Activated CD8-positive, alpha-beta T cell treated with anti-CD3 and anti-CD28 coated beads, Interleukin-2, amount 10 ng/mL, durations not matched to agents 7 days and 5 days (primary cell): Measurements from ENCODE around the gene SLC35A5. TPM values are rescaled to one million over a fixed set of nuclear protein-coding genes. Genes with fewer than 3 reads are reported as not detected.

Source experiments
- ATAC-seq: fragments of 150-1000 bp; cut with Tn5 transposase; one replicate; pipeline ENCODE4 v1.10.0; 2021; ENCODE audit warnings: moderate library complexity
- CTCF ChIA-PET: fragments of 350-600 bp; sonication (Branson Sonifier 250); formaldehyde crosslinking; loops from one replicate; lab custom pipeline; 2021; ENCODE audit warnings: antibody characterized with exemption; lab: Charles Lee
- POLR2A ChIA-PET: fragments of 350-600 bp; sonication (Branson Sonifier 250); formaldehyde crosslinking; loops from one replicate; lab custom pipeline; 2021; ENCODE audit warnings: antibody characterized with exemption; lab: Charles Lee
- DNase-seq: peaks from one replicate; pipeline ENCODE4 v3.0.0-alpha.2; 2020
- H3K27ac Mint-ChIP-seq: one replicate; pipeline ENCODE4 v1.8.0; 2021; ENCODE audit warnings: mild to moderate bottlenecking, mixed read lengths
- H3K27me3 Mint-ChIP-seq: one replicate; pipeline ENCODE4 v1.8.0; 2021; ENCODE audit warnings: low read depth, mixed read lengths
- H3K36me3 Mint-ChIP-seq: one replicate; pipeline ENCODE4 v1.8.0; 2021; ENCODE audit warnings: low read depth, mixed read lengths
- H3K4me1 Mint-ChIP-seq: one replicate; pipeline ENCODE4 v1.8.0; 2021; ENCODE audit warnings: low read depth, mixed read lengths
- H3K4me3 Mint-ChIP-seq: one replicate; pipeline ENCODE4 v1.8.0; 2021; ENCODE audit warnings: mild to moderate bottlenecking, mixed read lengths
- H3K9me3 Mint-ChIP-seq: one replicate; pipeline ENCODE4 v1.8.0; 2022; ENCODE audit warnings: mixed read lengths; ENCODE audit not compliant: insufficient read depth
- total RNA-seq, 2 experiments: library from RNA; stranded (reverse); gene quantifications; one replicate each; pipeline ENCODE4 v1.2.3, GENCODE V29; 2021

The SLC35A5 gene
- total RNA-seq, 2 experiments from 2014 or later: 20.5 to 21.0 TPM

- Mint-ChIP-seq H3K27ac (no peak overlapping the region), H3K4me3 (no peak overlapping the region), H3K4me1 (no peaks in the 10 kb centered on the region), H3K36me3 (peaks cover 17% of the 10 kb centered on the region), H3K9me3 (no peaks in the 10 kb centered on the region), H3K27me3 (no peaks in the 10 kb centered on the region)
- DNase-seq (no peak), ATAC-seq (no peak)
- POLR2A ChIA-PET: interaction anchor here (1.8 kb wide), 1 partner anchor 17 kb away, joined by 6 read pairs; the partner anchor contains the start of genes ATG3 and SLC35A5
- CTCF ChIA-PET: interaction anchor here (1.4 to 4.5 kb wide), 3 partner anchors 12 to 400 kb away, joined by 4 to 61 read pairs (median 8); no protein-coding TSS in a partner anchor
Observed at GRCh38 chr3:112579232-112579631, 17.4 kb downstream of the SLC35A5 start.

- no peak for ATAC-seq
- H3K4me3 Mint-ChIP-seq: no peak overlapping the region
- peaks cover 17% of the 10 kb centered on the region for H3K36me3 Mint-ChIP-seq
- H3K9me3 Mint-ChIP-seq: no peaks in the 10 kb centered on the region
- DNase-seq: no peak
- ChIA-PET POLR2A (no interaction called here), CTCF (interaction anchor here (1.4 to 4.5 kb wide), 3 partner anchors 13 to 400 kb away, joined by 4 to 61 read pairs (median 8); no protein-coding TSS in a partner anchor)
- H3K27me3 Mint-ChIP-seq: no peaks in the 10 kb centered on the region
- no peak overlapping the region for H3K27ac Mint-ChIP-seq
- no peaks in the 10 kb centered on the region for H3K4me1 Mint-ChIP-seq
Observed at GRCh38 chr3:112579697-112580096, 17.9 kb downstream of the SLC35A5 start.

- DNase-seq (peak; percentile 63), ATAC-seq (no peak)
- Mint-ChIP-seq H3K36me3 (peaks cover 23% of the 10 kb centered on the region), H3K9me3 (no peaks in the 10 kb centered on the region), H3K27ac (no peak overlapping the region), H3K4me3 (no peak overlapping the region), H3K4me1 (peaks cover under 1% of the 10 kb centered on the region), H3K27me3 (no peaks in the 10 kb centered on the region)
- ChIA-PET CTCF (interaction anchor here (0.7 to 4.5 kb wide), 43 partner anchors 9 to 706 kb away, joined by 3 to 61 read pairs (median 4); partner anchors contain the start of genes ATG3, CD200R1, CD200R1L and GTPBP8), POLR2A (no interaction called here)
Observed at GRCh38 chr3:112582244-112582874, 20.5 kb downstream of the SLC35A5 start.

GRCh38 chr3:112583105-112583504, 21.3 kb downstream of the SLC35A5 start:
- H3K27ac Mint-ChIP-seq: no peak overlapping the region
- no peak for DNase-seq
- H3K4me3 Mint-ChIP-seq: no peak overlapping the region
- no peaks in the 10 kb centered on the region for H3K27me3 Mint-ChIP-seq
- H3K4me1 Mint-ChIP-seq: peaks cover 5% of the 10 kb centered on the region
- CTCF ChIA-PET: interaction anchor here (0.6 to 4.5 kb wide), 29 partner anchors 8 to 705 kb away, joined by 3 to 61 read pairs (median 6); partner anchors contain the start of genes ATG3, CD200R1, GTPBP8 and SLC35A5
- H3K9me3 Mint-ChIP-seq: no peaks in the 10 kb centered on the region
- no peak for ATAC-seq
- POLR2A ChIA-PET: no interaction called here
- H3K36me3 Mint-ChIP-seq: peaks cover 28% of the 10 kb centered on the region

- H3K27ac Mint-ChIP-seq: no peak overlapping the region
- H3K4me1 Mint-ChIP-seq: peaks cover 5% of the 10 kb centered on the region
- peaks cover 30% of the 10 kb centered on the region for H3K36me3 Mint-ChIP-seq
- no peaks in the 10 kb centered on the region for H3K27me3 Mint-ChIP-seq
- DNase-seq (no peak), ATAC-seq (no peak)
- ChIA-PET CTCF (interaction anchor here (1.1 kb wide), 1 partner anchor 9 kb away, joined by 3 read pairs; no protein-coding TSS in a partner anchor), POLR2A (no interaction called here)
- H3K9me3 Mint-ChIP-seq: no peaks in the 10 kb centered on the region
- H3K4me3 Mint-ChIP-seq: no peak overlapping the region
Observed at GRCh38 chr3:112585782-112586181, 23.9 kb downstream of the SLC35A5 start.

- POLR2A ChIA-PET: no interaction called here
- H3K9me3 Mint-ChIP-seq: no peaks in the 10 kb centered on the region
- no peak overlapping the region for H3K27ac Mint-ChIP-seq
- no peaks in the 10 kb centered on the region for H3K27me3 Mint-ChIP-seq
- CTCF ChIA-PET: interaction anchor here (0.9 kb wide), 1 partner anchor 294 kb away, joined by 3 read pairs; no protein-coding TSS in a partner anchor
- ATAC-seq (no peak), DNase-seq (no peak)
- H3K36me3 Mint-ChIP-seq: peaks cover 30% of the 10 kb centered on the region
- peaks cover 7% of the 10 kb centered on the region for H3K4me1 Mint-ChIP-seq
- H3K4me3 Mint-ChIP-seq: no peak overlapping the region
Observed at GRCh38 chr3:112587336-112587735, 25.5 kb downstream of the SLC35A5 start.

- no peaks in the 10 kb centered on the region for H3K27me3 Mint-ChIP-seq
- ATAC-seq (no peak), DNase-seq (no peak)
- peaks cover 13% of the 10 kb centered on the region for H3K36me3 Mint-ChIP-seq
- no peak overlapping the region for H3K27ac Mint-ChIP-seq
- H3K9me3 Mint-ChIP-seq: no peaks in the 10 kb centered on the region
- no peak overlapping the region for H3K4me3 Mint-ChIP-seq
- peaks cover 4% of the 10 kb centered on the region for H3K4me1 Mint-ChIP-seq
- ChIA-PET CTCF (interaction anchor here (4.9 kb wide), 1 partner anchor 11 kb away, joined by 23 read pairs; no protein-coding TSS in a partner anchor), POLR2A (no interaction called here)
Observed at GRCh38 chr3:112593258-112593657, 31.4 kb downstream of the SLC35A5 start.

- ChIA-PET POLR2A (no interaction called here), CTCF (interaction anchor here (1.1 to 4.9 kb wide), 3 partner anchors 8 to 381 kb away, joined by 3 to 23 read pairs (median 3); no protein-coding TSS in a partner anchor)
- H3K9me3 Mint-ChIP-seq: no peaks in the 10 kb centered on the region
- ATAC-seq (no peak), DNase-seq (no peak)
- H3K4me1 Mint-ChIP-seq: peaks cover 4% of the 10 kb centered on the region
- peaks cover 8% of the 10 kb centered on the region for H3K36me3 Mint-ChIP-seq
- no peak overlapping the region for H3K27ac Mint-ChIP-seq
- H3K4me3 Mint-ChIP-seq: no peak overlapping the region
- no peaks in the 10 kb centered on the region for H3K27me3 Mint-ChIP-seq
Observed at GRCh38 chr3:112594856-112595255, 33.0 kb downstream of the SLC35A5 start.

GRCh38 chr3:112597945-112598344, 36.1 kb downstream of the SLC35A5 start:
- ChIA-PET CTCF (interaction anchor here (1.0 to 2.8 kb wide), 2 partner anchors 16 to 45 kb away, joined by 3 to 10 read pairs; no protein-coding TSS in a partner anchor), POLR2A (no interaction called here)
- Mint-ChIP-seq H3K4me1 (peaks cover 9% of the 10 kb centered on the region), H3K27me3 (no peaks in the 10 kb centered on the region), H3K4me3 (no peak overlapping the region), H3K27ac (no peak overlapping the region), H3K36me3 (peaks cover 3% of the 10 kb centered on the region), H3K9me3 (no peaks in the 10 kb centered on the region)
- no peak for ATAC-seq
- DNase-seq: no peak

- H3K9me3 Mint-ChIP-seq: no peaks in the 10 kb centered on the region
- no peaks in the 10 kb centered on the region for H3K36me3 Mint-ChIP-seq
- DNase-seq (no peak), ATAC-seq (no peak)
- H3K27me3 Mint-ChIP-seq: no peaks in the 10 kb centered on the region
- ChIA-PET CTCF (interaction anchor here (1.0 to 2.8 kb wide), 2 partner anchors 17 to 45 kb away, joined by 3 to 10 read pairs; no protein-coding TSS in a partner anchor), POLR2A (no interaction called here)
- peaks cover 9% of the 10 kb centered on the region for H3K4me1 Mint-ChIP-seq
- no peak overlapping the region for H3K4me3 Mint-ChIP-seq
- no peak overlapping the region for H3K27ac Mint-ChIP-seq
Observed at GRCh38 chr3:112598731-112599130, 36.9 kb downstream of the SLC35A5 start.

GRCh38 chr3:112602217-112602838, 40.5 kb downstream of the SLC35A5 start:
- peaks cover 5% of the 10 kb centered on the region for H3K27me3 Mint-ChIP-seq
- no peak overlapping the region for H3K4me3 Mint-ChIP-seq
- ChIA-PET CTCF (interaction anchor here (1.0 to 1.9 kb wide), 3 partner anchors 11 to 40 kb away, joined by 4 to 8 read pairs (median 4); no protein-coding TSS in a partner anchor), POLR2A (interaction anchor here (0.6 kb wide), 1 partner anchor 453 kb away, joined by 3 read pairs; no protein-coding TSS in a partner anchor)
- H3K4me1 Mint-ChIP-seq: peaks cover 21% of the 10 kb centered on the region
- ATAC-seq (no peak), DNase-seq (no peak)
- H3K9me3 Mint-ChIP-seq: no peaks in the 10 kb centered on the region
- H3K27ac Mint-ChIP-seq: no peak overlapping the region
- no peaks in the 10 kb centered on the region for H3K36me3 Mint-ChIP-seq
